Measurements from ENCODE around the gene UBE2QL1.

Gene UBE2QL1

GRCh38 chr5:6448622-6449464 is at the start of gene UBE2QL1:
Gene UBE2QL1, plus strand, starts transcription at chr5:6448859. Its CDS starts 35 bp downstream, at chr5:6448894.
- no peak for DNase-seq (ENCODE audit: low read depth in 1 of 2, low spot score in 1 of 2)

GRCh38 chr5:6399980-6400910 is 48.4 kb upstream of the UBE2QL1 start:
- no peak for DNase-seq (ENCODE audit: low read depth in 1 of 2, low spot score in 1 of 2)

GRCh38 chr5:6401410-6401809 is 47.2 kb upstream of the UBE2QL1 start:
- DNase-seq (ENCODE audit: low read depth in 1 of 2, low spot score in 1 of 2): no peak

GRCh38 chr5:6402939-6403338 is 45.7 kb upstream of the UBE2QL1 start:
- no peak for DNase-seq (ENCODE audit: low read depth in 1 of 2, low spot score in 1 of 2)

GRCh38 chr5:6403416-6403815 is 45.2 kb upstream of the UBE2QL1 start:
- no peak for DNase-seq (ENCODE audit: low read depth in 1 of 2, low spot score in 1 of 2)

- no peak for DNase-seq (ENCODE audit: low read depth in 1 of 2, low spot score in 1 of 2)
These were observed 44.5 kb upstream of the UBE2QL1 start for GRCh38 chr5:6404129-6404528.

GRCh38 chr5:6405591-6405990 is 43.1 kb upstream of the UBE2QL1 start:
- DNase-seq (ENCODE audit: low read depth in 1 of 2, low spot score in 1 of 2): no peak

- DNase-seq (ENCODE audit: low read depth in 1 of 2, low spot score in 1 of 2): no peak
These were observed 41.0 kb upstream of the UBE2QL1 start for GRCh38 chr5:6407558-6408259.

- DNase-seq (ENCODE audit: low read depth in 1 of 2, low spot score in 1 of 2): no peak
These were observed 40.4 kb upstream of the UBE2QL1 start for GRCh38 chr5:6408260-6408596.

- DNase-seq (ENCODE audit: low read depth in 1 of 2, low spot score in 1 of 2): no peak
These were observed 39.8 kb upstream of the UBE2QL1 start for GRCh38 chr5:6408627-6409446.

GRCh38 chr5:6410421-6410820 is 38.2 kb upstream of the UBE2QL1 start:
- DNase-seq (ENCODE audit: low read depth in 1 of 2, low spot score in 1 of 2): no peak

- DNase-seq (ENCODE audit: low read depth in 1 of 2, low spot score in 1 of 2): no peak
These were observed 37.5 kb upstream of the UBE2QL1 start for GRCh38 chr5:6411141-6411540.

- no peak for DNase-seq (ENCODE audit: low read depth in 1 of 2, low spot score in 1 of 2)
These were observed 35.8 kb upstream of the UBE2QL1 start for GRCh38 chr5:6412811-6413210.

GRCh38 chr5:6417657-6418056 is 31.0 kb upstream of the UBE2QL1 start:
- DNase-seq (ENCODE audit: low read depth in 1 of 2, low spot score in 1 of 2): no peak

GRCh38 chr5:6418679-6419276 is 29.9 kb upstream of the UBE2QL1 start:
- DNase-seq (ENCODE audit: low read depth in 1 of 2, low spot score in 1 of 2): no peak

- DNase-seq (ENCODE audit: low read depth in 1 of 2, low spot score in 1 of 2): no peak
These were observed 29.3 kb upstream of the UBE2QL1 start for GRCh38 chr5:6419340-6419852.

- no peak for DNase-seq (ENCODE audit: low read depth in 1 of 2, low spot score in 1 of 2)
These were observed 25.1 kb upstream of the UBE2QL1 start for GRCh38 chr5:6423327-6424109.

GRCh38 chr5:6424110-6424659 is 24.5 kb upstream of the UBE2QL1 start:
- no peak for DNase-seq (ENCODE audit: low read depth in 1 of 2, low spot score in 1 of 2)

GRCh38 chr5:6424700-6425099 is 24.0 kb upstream of the UBE2QL1 start:
- no peak for DNase-seq (ENCODE audit: low read depth in 1 of 2, low spot score in 1 of 2)
